Measurements from ENCODE around the gene CHD2.
A peak's percentile ranks its signal among the peaks of the same experiment; 100 is the strongest.

DNA sequence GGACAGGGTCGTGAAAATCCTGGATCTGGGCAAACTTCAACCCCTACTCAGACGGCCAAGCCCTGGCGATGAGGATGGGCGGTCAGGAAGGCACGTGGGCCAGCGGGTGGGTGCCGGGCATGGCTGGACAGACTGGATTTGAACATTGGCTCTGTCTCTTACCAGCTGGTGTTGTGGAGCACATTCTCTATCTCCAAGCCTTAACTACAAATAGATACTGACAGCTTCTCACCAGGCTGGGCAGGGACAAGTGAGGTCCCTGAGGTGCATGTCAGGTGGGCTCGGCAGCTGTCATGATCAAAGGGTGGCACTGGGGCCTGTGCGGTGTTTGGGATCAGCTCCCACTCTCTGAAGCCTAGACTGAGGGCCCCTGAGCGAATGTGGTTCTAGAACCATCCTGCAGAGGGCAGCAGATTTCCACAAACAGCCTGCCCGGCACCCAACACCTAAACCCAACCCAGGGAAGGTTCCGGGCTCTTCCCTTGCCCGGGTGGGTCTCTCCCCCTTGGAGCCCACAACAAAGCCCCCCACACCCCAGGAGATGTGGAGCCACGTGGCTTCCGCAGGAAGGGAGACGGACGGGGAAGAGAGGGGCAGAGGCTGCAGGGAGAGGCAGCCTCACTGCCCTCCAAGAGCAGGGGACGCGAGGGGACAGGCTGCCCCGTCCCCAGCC, 130.4 kb downstream of the CHD2 start:
- TF ChIP-seq HOXA7 (CRISPR knock-in tag; IDR thresholded peaks at IDR 0.05), result no peak
- TF ChIP-seq, protein P1, sequence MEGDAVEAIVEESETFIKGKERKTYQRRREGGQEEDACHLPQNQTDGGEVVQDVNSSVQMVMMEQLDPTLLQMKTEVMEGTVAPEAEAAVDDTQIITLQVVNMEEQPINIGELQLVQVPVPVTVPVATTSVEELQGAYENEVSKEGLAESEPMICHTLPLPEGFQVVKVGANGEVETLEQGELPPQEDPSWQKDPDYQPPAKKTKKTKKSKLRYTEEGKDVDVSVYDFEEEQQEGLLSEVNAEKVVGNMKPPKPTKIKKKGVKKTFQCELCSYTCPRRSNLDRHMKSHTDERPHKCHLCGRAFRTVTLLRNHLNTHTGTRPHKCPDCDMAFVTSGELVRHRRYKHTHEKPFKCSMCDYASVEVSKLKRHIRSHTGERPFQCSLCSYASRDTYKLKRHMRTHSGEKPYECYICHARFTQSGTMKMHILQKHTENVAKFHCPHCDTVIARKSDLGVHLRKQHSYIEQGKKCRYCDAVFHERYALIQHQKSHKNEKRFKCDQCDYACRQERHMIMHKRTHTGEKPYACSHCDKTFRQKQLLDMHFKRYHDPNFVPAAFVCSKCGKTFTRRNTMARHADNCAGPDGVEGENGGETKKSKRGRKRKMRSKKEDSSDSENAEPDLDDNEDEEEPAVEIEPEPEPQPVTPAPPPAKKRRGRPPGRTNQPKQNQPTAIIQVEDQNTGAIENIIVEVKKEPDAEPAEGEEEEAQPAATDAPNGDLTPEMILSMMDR (IDR thresholded peaks at IDR 0.05), result peak; percentile 89
- no peak for TF ChIP-seq EP300 (IDR thresholded peaks at IDR 0.05)
- TF ChIP-seq CHD4 (IDR thresholded peaks at IDR 0.05; ENCODE audit: borderline replicate concordance), result no peak
- no peak for TF ChIP-seq POLR2A (IDR thresholded peaks at IDR 0.05; ENCODE audit: low read length)
- TF ChIP-seq, protein P2, sequence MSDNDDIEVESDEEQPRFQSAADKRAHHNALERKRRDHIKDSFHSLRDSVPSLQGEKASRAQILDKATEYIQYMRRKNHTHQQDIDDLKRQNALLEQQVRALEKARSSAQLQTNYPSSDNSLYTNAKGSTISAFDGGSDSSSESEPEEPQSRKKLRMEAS (IDR thresholded peaks at IDR 0.05), result no peak
- no peak for TF ChIP-seq MYC (IDR thresholded peaks at IDR 0.05; ENCODE audit: borderline replicate concordance, low read length)
- TF ChIP-seq, protein P3, sequence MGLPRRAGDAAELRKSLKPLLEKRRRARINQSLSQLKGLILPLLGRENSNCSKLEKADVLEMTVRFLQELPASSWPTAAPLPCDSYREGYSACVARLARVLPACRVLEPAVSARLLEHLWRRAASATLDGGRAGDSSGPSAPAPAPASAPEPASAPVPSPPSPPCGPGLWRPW (IDR thresholded peaks at IDR 0.05), result no peak
- no peak for TF ChIP-seq MAFK (IDR thresholded peaks at IDR 0.05; ENCODE audit: partially characterized antibody)

Data from A549 (cell line).